Measurements from ENCODE around the gene MSH5.
"Not testable (repeated sequence)": the region's sequence is repeated elsewhere in the genome, so short reads cannot be mapped to it uniquely, and the experiment has no call there.

The MSH5 gene

DNA sequence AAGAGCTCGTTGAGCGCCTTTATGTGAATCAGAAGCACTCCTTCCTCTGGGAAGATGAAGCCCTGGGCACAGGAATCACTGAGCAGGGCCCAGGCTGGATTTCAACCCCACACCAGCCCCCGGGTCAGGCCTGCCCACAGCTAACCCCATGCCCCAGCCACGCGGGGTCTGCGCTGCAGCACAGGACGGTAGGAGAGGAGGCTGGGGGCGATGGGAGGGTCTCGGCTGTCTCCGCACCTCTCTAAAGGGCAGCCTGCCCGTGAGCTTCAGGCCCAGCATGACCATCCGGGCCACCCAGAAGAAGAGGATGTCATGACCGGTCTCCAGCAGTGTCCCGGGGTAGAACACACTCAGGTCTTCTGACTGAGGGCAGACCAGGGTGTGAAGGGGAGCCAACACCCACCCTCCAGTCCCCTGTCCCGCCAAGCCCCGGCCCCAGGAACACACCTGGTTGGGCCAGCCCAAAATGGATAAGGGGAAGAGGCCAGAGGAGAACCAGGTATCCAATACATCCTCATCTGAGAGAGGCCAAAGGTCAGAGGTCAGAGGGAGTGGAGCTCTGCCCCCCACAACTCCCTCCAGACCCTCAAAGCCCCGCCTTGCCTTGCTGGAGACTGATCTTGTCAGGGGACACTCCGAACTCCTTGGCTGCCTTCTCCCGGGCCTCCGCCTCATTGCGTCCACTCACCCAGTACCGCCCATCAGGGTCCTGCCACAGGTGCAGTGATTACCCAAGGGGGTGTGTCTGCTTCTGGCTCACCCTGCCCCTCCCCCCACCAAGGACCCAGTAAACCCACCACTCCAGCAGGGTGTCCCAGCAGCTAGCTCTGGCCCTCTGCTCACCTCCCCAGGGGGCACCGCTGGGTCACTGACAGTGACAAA, 41.7 kb downstream of the MSH5 start:
- no peak for DNase-seq

DNA sequence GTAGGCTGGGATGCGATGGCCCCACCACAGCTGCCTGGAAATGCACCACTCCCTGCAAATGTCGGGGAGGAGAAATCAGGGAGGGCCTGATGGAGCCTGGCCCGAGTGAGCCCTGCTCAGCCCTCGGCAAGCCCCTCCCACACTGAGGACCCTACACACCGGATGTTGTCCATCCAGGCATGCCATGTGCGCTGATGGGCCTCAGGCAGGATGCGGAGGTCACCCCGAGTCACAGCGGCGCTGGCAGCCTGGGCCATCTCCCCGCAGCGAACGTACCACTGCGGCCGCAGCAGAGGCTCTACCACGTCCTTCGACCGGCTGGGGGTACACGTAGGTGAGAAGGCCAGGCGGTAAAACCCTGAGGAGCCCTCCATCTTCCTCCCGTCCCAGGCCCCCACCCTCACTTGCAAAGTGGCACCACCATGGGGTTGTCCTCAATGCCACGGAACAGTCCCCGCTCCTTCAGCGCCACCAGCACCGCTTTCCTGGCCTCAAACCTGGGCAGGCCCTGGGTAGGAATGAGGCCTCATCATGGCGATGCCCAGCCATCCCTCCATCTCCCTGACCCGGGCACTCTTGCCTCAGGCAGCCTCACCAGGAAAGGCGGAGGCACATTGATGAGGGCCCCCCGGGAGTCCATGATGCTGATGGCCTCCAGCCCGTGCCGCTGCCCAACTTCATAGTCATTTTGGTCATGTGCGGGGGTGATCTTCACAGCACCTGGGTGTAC, 42.5 kb downstream of the MSH5 start:
- DNase-seq, result no peak

DNA sequence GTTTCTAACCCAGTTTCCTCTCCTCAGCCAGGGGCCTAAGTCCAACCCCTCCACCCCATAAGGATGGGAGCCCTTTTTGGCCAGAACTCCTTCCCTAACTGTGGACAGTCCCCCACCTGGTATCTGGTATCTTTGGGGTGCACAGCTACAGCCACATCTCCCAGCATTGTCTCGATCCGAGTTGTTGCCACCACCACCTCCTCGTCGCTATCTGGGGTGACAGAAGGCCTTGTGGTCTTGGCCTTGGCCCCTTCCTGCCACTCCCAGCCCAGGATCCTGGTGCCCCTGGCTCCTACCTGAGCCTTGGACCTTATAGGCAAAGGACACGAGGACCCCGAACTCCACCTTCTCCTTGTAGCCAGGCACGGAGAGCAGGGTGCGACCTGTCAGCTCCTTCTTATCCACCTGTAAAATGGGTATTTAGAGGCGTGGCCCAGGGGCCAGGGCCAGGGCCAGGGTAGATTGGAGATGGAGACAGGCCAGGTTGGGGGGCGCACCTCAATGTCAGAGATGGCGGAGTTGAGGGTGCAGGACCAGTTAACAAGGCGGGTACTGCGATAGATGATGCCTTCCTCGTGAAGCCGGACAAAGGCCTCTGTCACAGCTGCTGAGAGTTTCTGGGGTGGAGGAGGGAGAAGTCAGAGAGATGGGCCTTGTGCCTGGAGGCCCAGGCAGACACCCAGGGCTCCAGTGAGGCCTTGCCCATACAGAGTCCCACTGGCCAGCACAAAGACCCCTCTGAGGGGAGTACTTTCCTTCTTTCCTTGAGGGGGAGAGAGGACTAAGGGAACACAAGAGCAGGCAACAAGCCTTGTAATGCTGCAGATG, 44.5 kb downstream of the MSH5 start:
- DNase-seq, result no peak

DNA sequence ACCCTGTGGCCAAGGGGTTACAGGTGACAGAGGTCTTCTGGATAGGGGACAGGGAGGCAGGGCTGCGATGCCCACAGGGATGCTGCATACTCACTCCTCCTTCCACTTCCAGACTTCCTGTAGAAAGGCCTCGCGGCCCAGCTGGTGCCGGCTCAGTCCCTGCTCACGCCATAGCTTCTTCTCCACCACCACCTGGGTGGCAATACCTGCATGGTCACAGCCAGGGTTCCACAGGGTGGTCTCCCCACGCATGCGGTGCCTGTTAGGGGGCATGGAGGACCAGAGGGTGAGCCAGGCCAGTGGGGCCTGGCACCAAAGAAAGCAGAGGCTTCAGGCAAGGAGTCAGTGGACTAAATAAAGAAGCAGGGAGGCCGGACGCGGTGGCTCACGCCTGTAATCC, 45.7 kb downstream of the MSH5 start:
- DNase-seq, result no peak

DNA sequence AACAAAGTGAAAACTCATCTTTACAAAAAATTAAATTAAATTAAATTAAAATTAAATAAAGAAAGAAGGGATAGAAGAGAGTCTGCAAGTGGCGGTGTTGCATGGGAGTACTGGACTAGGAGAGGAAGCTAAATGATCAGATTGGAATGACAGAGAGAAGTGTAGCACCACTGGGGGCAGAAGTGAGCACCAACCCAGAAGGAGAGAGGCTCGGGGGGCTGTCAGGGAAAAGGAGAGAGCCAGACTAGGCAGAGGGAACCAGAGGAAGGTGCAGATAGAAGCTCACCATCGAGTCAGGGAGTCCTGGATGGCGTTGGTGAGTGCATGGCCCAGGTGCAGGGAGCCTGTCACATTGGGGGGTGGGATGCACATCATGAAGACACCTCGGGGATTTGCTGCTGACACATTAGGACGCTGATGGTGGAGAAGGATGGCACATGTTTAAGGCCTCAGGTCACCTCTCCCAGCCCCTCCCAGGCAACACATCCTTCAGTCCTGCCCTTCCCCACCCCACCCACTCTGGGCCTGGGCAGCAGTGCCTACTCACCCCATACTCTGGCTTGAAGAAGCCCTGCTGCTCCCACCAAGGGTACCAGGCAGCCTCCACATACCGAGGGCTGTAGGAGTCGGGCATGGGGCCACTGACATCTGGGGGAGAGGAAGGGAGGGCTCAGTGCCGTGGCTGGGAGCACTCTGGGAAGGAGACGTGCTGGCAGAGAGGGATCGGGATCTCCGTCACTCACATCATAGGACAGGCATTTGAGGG, 51.7 kb downstream of the MSH5 start:
- peak; percentile 48 for DNase-seq

DNA sequence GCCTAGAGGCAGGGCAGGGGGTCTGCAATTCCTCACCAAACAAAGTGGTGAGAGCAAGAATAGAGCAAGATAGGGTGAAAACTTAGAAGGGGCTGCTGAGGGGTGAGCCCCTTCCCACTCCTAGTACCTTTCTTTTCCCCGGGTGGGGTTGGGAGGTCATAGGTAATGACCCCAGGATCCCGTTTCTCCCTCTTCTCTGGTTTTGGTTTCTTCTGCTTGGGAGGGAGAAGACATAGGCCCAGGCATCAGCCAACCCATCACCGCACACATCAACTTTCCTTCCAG, 52.2 kb downstream of the MSH5 start:
- DNase-seq, result no peak

DNA sequence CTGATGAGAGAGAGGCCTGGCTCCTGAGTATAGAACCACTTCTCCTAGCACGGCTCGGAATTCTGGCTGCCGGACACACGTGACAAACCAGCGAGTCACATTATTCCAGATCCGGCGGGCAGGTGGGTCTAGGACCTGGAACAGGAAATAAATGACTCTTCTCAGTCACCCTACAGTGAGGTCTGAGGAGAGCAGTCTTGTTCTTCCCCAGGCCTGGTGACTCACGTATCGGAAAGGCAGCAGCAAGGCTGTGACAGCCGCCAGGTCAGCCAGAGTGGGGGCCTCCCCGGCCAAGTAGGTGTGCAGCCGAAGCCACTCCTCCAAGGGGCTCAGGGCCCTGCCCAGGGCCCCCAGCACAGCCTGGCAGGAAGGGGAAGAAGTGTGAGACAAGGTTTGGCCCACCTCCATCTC, 53.0 kb downstream of the MSH5 start:
- peak; percentile 49 for DNase-seq

DNA sequence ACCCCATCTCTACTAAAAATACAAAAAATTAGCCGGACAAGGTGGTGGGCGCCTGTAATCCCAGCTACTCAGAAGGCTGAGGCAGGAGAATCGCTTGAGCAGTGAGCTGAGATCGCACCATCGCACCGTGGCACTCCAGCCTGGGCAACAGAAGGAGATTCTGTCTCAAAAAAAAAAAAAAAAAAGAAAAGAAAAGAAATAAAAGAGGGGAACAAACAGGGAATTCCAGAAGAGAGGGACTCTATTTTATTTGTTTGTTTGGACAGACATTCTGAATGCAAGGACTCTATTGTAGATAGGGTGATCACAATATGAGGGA, 54.1 kb downstream of the MSH5 start:
- DNase-seq, result not testable (repeated sequence)

DNA sequence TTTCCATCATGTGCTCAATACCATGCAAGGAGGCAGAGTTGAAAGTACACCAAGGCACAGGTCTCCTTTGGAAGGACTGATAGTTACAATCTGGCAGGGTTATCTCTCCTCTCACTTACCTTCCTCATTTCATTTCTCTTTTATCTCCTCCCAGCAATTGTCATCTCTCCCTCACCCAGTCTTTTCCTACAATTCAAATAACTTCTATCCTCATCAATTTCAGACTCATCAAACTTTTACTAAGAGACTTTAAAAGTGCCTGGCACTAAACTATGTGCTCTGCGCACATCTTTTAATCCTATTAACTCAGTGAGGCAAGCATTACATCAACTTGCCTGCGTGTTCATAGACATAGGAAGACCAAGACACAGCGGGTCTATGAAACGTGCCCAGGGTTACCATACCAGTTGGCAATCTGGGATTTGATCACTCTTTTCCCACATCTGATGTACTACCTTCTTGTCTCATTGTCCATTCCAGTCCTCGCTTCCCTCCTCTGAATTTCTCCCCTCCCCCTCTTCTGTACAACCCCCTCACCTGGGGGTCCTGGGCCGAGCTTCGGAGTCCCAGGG, 54.6 kb downstream of the MSH5 start:
- DNase-seq, result peak; percentile 34

DNA sequence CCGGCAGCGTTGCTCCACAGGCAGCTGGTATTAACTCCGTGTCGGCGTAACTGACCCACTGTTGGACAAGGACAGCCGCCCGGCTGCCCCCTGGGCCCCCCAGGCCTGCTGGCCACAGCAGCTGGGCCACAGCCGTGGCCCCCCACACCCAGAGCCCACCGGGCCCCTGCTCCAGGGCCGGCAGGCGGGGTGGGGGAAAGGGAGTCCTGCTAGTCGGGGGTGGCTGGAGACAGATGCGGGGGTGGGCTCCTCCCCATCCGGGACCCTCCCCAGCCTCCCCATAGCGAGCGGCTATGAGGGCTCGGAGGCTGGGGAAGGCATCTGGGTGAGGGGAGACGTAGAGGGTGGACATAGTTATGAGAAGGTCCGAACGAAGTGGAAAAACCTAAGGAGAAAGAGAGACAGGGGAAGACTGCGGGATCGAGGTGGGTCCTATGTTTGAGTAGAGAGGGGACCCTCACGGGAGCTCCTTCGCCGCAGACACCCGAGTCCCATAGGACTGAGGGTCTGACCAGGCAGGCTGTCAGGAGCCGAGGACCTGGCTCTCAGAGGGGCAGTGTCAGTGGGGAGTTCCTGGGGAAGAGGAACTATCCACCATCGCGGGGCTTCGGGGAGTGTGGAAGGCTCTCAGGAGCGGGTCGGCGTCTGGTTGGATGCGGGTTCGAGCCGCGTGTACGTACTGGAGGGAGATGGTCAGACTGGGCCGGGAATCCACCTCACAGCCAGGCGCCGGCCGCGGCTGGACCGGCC, 55.2 kb downstream of the MSH5 start:
- peak; percentile 13 for DNase-seq

DNA sequence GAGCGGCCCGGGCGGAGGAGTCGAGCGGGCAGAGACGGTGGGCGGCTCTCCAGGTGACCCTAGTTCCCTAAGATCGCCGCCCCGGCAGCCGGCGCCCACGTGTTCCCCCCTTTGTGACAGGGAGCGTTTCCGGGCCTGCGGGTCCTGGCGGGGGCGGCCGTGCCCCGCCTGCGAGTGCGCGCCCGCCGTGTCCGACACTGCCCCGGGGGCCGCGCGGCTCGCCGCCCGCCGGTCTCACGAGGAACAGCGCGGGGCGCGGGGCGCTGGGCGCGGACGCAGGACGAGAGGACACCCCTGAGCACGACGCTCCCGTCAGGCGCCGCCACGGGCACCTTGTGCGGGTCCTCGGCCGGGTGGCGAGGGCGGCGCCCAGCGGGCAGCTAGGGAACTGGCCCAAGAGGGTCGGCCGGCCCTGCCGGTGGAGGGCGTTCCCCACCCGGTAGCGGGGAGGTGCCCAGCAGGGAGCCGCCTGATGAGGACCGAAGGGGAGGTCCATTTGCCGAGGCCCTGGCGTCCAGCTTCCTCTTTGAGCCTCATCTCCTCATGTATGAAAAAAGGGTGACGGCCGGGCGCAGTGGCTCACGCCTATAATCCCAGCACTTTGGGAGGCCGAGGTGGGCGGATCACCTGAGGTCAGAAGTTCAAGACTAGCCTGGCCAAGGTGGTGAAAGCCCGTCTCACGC, 56.0 kb downstream of the MSH5 start, which contains the start of gene VARS1:
VARS1 (minus strand) TSS at position 137 of the 683 bp plus-strand sequence. CDS start 535 bp downstream, outside the sequence.
- peak; percentile 93 for DNase-seq

DNA sequence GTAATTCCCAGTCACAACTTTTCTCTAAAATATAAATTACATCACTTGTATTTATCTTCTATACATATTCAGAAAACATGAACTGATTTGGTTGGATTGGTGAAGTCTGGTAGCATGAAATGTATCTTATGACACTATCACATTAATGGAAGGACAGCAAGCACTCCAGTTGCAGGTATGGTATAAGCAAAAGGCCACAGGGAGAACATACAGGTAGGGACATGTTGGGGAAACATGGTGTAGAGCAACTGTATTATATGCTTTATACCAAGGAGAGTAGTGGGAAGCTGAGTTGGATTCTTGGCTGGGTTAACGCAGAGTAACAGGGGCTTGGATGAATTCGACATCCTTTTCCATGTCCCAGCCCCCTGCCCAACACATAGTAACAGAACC, 57.2 kb downstream of the MSH5 start:
- DNase-seq, result no peak

DNA sequence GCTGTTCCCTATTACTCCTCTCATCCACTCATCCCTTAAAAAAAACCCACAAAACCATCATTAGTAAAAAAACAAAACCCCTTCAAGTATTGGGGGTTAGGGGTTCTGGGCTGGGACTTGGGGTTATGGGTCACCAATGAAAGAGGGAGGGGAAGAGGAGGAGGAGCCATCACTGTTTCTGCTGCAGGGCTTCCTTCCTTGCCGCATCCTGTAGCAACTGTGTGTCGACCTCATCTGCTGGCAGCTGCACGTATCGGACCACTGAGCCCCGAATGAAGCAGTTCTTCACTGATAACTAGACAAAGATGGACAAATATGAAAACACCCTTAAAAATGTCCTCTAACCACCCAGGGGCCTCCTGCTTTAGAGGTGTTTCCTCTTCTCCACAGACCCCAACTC, 57.8 kb downstream of the MSH5 start:
- DNase-seq, result peak; percentile 70

DNA sequence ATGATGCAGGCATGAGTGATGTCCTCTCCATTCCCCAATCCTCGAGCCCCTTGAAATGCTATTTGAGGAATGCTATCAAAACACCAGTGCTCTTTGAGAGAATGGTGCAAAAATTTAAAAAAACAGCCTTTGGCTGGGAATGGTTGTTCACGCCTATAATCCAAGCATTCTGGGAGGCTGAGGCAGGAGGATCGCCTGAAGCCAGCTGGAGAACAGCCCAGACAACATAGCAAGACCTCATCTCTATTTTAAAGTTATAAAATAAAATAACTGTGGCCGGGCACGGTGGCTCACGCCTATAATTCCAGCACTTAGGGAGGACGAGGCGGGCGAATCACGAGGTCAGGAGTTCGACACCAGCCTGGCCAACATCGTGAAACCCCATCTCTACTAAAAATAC, 60.0 kb downstream of the MSH5 start:
- no peak for DNase-seq

DNA sequence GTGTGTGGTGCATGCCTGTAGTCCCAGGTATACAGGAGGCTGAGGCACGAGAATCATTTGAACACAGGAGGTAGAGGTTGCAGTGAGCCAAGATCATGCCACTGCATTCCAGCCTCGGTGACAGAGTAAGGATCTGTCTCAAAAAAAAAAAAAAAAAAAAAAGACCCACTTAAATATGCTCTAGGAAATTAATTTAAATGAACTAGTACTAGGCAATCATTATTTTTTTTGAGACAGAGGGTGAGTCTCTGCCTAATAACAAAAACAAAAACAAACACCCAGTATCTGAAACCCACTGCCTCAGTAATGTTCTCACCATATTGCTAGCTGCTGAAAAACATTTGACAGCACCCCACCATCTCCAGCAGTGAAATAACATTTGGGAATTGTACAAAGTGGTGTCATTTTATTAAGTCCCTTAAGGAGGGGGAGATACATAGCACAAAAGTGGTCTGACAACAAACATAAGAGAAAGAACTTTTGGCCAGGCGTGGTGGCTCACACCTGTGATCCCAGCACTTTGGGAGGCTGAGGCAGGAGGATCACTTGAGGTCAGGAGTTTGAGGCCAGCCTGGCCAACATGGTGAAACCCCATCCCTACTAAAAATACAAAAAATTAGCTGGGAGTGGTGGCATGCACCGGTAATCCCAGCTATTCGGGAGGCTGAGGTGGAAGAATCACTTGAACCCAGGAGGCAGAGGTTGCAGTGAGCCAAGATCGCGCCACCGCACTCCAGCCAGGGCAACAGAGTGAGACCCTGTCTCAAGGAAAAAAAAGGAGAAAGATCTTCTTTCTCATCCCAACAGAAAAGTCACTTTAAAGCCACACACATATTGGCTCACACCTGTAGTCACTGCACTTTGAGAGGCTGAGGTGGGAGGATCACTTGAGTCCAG, 61.5 kb downstream of the MSH5 start:
- DNase-seq, result not testable (repeated sequence)

DNA sequence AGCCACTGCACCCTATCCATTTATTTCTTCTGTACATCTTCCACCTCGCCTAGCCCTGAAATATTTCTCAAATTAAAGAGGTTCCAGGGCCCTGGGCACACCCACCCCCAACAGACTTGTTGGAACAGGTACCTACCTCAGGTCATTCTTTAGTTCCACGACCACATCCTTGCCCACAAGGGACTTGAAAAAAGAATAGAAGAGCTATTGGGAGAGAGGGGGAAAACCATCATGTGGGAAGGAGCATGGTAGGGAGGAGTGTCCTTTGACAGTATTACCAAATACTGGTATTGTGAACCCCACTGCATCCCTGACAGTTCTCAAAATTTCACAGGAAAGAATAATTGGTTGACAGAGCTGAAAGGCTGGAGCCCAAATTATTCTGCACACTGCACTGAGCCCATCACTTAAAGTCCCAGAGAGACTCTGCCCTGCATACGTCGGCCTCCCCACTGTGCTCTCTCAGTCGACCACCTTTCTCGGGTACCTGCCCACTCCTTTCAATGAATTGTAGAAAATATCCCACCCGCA, 66.2 kb downstream of the MSH5 start:
- no peak for DNase-seq

DNA sequence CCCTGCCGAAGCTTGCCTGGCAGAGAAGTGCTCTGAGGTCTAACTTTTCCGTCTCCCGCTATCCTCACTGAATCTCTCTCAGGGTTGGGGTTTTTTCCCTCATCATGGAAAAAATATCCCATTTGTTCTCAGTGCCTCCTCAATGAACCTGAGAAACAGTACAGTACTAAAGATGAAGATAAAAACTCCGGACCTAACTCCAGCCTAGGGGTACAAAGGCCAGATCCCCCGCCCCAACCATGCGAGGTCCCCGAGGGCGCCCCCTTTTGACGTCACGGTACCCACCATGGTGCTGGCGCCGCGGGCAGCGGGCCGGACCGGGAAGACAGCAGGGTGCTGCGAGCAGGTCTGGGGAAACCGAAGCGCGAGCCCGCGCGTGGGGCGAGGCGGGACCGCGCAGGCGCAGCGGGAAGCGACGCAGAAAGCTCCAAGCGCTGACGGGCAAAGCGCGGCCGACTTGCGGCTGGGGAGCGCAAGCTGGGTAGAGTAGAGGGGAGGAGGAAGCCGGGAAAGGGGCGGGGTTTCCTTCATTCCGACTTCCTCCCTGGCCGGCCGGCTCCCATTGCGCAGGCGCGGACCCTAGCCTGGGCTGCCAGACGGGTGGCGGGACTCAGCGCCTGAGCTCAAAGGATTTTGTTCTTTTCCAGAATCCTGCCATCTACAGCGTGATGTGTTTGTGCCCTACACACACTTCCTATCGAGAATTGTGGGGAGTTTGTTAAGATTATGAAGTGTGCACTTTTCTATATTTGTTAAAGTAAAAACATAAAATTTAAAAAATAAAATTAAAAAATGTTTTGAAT, 66.9 kb downstream of the MSH5 start, which contains the start of gene LSM2:
LSM2 (minus strand) TSS at position 497 of the 803 bp plus-strand sequence; CDS start at position 288, 209 bp downstream.
- peak; percentile 98 for DNase-seq

DNA sequence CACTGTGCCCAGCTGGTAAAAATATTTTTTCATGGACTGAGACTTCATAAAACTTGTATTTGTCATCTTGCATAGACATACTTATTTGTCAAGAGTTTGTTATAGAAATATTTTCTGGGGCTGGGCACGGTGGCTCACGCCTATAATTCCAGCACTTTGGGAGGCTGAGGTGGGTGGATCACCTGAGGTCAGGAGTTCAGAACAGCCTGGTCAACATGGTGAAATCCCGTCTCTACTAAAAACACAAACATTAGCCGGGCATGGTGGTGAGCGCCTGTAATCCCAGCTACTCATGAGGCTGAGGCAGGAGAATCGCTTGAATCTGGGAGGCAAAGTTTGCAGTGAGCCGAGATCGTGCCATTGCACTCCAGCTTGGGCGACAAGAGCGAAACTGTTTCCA, 68.8 kb downstream of the MSH5 start:
- DNase-seq, result not testable (repeated sequence)

DNA sequence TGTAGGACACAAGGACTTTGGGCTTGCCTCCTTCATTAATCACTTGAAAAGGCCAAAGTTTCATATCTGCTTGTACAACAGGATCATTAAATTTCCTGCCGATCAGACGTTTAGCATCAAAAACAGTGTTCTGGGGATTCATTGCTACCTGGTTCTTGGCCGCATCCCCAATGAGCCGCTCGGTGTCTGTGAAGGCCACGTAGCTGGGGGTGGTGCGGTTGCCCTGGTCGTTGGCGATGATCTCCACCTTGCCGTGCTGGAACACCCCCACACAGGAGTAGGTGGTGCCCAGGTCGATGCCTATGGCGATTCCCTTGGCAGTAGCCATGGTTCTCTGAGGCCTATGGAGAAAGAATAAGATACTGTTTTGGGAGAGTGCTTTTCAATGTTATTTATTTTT, 71.8 kb downstream of the MSH5 start:
- no peak for DNase-seq

Measured in activated CD4-positive, alpha-beta T cell treated with anti-CD3 and anti-CD28 coated beads, Interleukin-10, Interleukin-2, amounts not matched to agents 100 ng/mL and 50 ng/mL, durations not matched to agents 16 hours and 8 hours (primary cell).